PC-3 (cell line): ENCODE data around the gene GDPD5.

Experiments used
- CTCF ChIP-seq: fragments of 300-600 bp; sonication (generic); conservative IDR thresholded peaks from 2 replicates; pipeline ENCODE4 v1.5.1; 2017; ENCODE audit warnings: antibody characterized with exemption, low read depth, mild to moderate bottlenecking, low read length
- EZH2 ChIP-seq: fragments of 300-600 bp; sonication (generic); IDR thresholded peaks from one replicate; pipeline ENCODE4 v1.6.1; 2017; ENCODE audit warnings: antibody characterized with exemption, mild to moderate bottlenecking, low read length; ENCODE audit not compliant: unreplicated experiment

GRCh38 chr11:75443043-75443442 is 82.7 kb downstream of the GDPD5 start:
- no peak for TF ChIP-seq CTCF
- no peak for TF ChIP-seq EZH2
